Esophagus squamous epithelium (tissue), 4 donors: ENCODE results near the gene NCOR2.

Experiments used
- POLR2A ChIP-seq, 4 donors: fragments of 450-650 bp; IDR thresholded peaks; one replicate each; pipeline ENCODE4 v1.6.1; 2017; ENCODE audit warnings: antibody characterized with exemption in 4 of 4, mild to moderate bottlenecking in 4 of 4, moderate library complexity in 3 of 4
- TF ChIP-seq, protein P1 (sequence below), 6 experiments: fragments of 450-650 bp in 4 of 6; fragments of 200-600 bp in 2 of 6; sonication (generic) in 2 of 6; IDR thresholded peaks; one replicate each; pipeline ENCODE4 v1.5.1; 2016 to 2019; ENCODE audit warnings: antibody characterized with exemption in 6 of 6, mild to moderate bottlenecking in 4 of 6, moderate library complexity in 4 of 6

DNA sequence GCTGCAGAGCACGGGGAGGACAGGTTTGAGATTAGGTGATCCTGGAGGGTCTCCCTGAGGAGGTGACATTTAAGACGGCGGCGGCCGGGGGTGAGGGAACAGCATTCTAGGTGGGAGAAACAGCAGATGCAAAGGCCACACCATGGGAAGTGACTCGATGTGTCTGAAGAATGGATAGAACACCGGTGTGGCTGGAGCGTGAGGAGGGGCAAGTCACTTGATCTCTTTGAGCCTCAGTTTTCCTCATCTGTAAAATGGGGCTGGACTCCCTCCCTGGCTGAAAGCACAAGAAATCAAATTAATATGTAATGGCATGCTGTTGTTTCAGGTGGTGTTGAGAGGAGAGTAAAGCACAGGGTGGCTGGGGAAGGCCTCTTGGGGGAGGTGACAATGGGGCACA, 10.0 kb upstream of the NCOR2 start:
- TF ChIP-seq, protein P1, sequence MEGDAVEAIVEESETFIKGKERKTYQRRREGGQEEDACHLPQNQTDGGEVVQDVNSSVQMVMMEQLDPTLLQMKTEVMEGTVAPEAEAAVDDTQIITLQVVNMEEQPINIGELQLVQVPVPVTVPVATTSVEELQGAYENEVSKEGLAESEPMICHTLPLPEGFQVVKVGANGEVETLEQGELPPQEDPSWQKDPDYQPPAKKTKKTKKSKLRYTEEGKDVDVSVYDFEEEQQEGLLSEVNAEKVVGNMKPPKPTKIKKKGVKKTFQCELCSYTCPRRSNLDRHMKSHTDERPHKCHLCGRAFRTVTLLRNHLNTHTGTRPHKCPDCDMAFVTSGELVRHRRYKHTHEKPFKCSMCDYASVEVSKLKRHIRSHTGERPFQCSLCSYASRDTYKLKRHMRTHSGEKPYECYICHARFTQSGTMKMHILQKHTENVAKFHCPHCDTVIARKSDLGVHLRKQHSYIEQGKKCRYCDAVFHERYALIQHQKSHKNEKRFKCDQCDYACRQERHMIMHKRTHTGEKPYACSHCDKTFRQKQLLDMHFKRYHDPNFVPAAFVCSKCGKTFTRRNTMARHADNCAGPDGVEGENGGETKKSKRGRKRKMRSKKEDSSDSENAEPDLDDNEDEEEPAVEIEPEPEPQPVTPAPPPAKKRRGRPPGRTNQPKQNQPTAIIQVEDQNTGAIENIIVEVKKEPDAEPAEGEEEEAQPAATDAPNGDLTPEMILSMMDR (IDR thresholded peaks at IDR 0.05): no peak
- TF ChIP-seq POLR2A (IDR thresholded peaks at IDR 0.05): no peak
